ENCODE results near the gene ACBD4. TPM values are rescaled to one million over a fixed set of nuclear protein-coding genes. Genes with fewer than 3 reads are reported as not detected.

Gene ACBD4
- total and polyA plus RNA-seq, 2 of the 13 experiments (the other 11 are each of a cell fraction or from before 2014, with no cell fraction given), result 16.1 to 26.9 TPM

DNA sequence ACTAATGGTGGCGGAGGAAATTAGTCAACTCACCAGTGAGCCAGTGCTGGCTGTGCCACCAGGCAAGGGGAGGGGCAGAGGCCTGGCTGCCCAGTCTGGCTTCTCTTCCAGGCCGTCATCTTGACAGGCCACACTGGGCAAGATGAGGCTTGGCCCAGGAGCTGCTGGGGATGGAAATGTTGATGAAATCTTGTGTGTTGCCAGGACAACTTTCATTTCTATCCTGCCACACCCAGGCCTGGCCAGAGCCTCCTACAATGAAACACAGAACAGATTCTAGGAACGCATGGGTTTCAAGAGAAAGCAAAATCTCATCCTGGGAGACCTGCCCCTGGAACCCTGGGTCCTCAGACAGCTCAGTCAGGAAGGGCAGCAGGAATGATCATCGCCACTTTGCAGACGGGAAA lies 35.4 kb downstream of the ACBD4 start (continued):
- TF ChIP-seq, protein P1, sequence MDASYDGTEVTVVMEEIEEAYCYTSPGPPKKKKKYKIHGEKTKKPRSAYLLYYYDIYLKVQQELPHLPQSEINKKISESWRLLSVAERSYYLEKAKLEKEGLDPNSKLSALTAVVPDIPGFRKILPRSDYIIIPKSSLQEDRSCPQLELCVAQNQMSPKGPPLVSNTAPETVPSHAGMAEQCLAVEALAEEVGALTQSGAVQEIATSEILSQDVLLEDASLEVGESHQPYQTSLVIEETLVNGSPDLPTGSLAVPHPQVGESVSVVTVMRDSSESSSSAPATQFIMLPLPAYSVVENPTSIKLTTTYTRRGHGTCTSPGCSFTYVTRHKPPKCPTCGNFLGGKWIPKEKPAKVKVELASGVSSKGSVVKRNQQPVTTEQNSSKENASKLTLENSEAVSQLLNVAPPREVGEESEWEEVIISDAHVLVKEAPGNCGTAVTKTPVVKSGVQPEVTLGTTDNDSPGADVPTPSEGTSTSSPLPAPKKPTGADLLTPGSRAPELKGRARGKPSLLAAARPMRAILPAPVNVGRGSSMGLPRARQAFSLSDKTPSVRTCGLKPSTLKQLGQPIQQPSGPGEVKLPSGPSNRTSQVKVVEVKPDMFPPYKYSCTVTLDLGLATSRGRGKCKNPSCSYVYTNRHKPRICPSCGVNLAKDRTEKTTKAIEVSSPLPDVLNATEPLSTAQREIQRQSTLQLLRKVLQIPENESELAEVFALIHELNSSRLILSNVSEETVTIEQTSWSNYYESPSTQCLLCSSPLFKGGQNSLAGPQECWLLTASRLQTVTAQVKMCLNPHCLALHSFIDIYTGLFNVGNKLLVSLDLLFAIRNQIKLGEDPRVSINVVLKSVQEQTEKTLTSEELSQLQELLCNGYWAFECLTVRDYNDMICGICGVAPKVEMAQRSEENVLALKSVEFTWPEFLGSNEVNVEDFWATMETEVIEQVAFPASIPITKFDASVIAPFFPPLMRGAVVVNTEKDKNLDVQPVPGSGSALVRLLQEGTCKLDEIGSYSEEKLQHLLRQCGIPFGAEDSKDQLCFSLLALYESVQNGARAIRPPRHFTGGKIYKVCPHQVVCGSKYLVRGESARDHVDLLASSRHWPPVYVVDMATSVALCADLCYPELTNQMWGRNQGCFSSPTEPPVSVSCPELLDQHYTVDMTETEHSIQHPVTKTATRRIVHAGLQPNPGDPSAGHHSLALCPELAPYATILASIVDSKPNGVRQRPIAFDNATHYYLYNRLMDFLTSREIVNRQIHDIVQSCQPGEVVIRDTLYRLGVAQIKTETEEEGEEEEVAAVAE (CRISPR knock-in tag; IDR thresholded peaks at IDR 0.05; ENCODE audit: borderline replicate concordance), result no peak; the same call in 1 of the 2 replicates
- no peak for TF ChIP-seq JUNB (CRISPR knock-in tag; IDR thresholded peaks at IDR 0.05; ENCODE audit: borderline replicate concordance)
- TF ChIP-seq ZNF790 (CRISPR knock-in tag; IDR thresholded peaks at IDR 0.05; ENCODE audit: borderline replicate concordance), result no peak
- 0 out of 2 replicates have a peak, but pooled peaks have one; percentile 39 for TF ChIP-seq PRMT3 (CRISPR knock-in tag; IDR thresholded peaks at IDR 0.05; ENCODE audit: borderline replicate concordance, low read depth)
- 0 out of 2 replicates have a peak, but pooled peaks have one; percentile 64 for TF ChIP-seq MYPOP (CRISPR knock-in tag; IDR thresholded peaks at IDR 0.05)
- TF ChIP-seq ZNF839 (CRISPR knock-in tag; IDR thresholded peaks at IDR 0.05; ENCODE audit: borderline replicate concordance), result peak; percentile 8
- no peak for TF ChIP-seq BATF2 (CRISPR knock-in tag; IDR thresholded peaks at IDR 0.05)
- TF ChIP-seq, protein P2, sequence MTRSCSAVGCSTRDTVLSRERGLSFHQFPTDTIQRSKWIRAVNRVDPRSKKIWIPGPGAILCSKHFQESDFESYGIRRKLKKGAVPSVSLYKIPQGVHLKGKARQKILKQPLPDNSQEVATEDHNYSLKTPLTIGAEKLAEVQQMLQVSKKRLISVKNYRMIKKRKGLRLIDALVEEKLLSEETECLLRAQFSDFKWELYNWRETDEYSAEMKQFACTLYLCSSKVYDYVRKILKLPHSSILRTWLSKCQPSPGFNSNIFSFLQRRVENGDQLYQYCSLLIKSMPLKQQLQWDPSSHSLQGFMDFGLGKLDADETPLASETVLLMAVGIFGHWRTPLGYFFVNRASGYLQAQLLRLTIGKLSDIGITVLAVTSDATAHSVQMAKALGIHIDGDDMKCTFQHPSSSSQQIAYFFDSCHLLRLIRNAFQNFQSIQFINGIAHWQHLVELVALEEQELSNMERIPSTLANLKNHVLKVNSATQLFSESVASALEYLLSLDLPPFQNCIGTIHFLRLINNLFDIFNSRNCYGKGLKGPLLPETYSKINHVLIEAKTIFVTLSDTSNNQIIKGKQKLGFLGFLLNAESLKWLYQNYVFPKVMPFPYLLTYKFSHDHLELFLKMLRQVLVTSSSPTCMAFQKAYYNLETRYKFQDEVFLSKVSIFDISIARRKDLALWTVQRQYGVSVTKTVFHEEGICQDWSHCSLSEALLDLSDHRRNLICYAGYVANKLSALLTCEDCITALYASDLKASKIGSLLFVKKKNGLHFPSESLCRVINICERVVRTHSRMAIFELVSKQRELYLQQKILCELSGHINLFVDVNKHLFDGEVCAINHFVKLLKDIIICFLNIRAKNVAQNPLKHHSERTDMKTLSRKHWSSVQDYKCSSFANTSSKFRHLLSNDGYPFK (CRISPR knock-in tag; IDR thresholded peaks at IDR 0.05; ENCODE audit: borderline replicate concordance), result 0 out of 2 replicates have a peak, but pooled peaks have one; percentile 9
- no peak; the same call in 1 of the 2 replicates for TF ChIP-seq CAMTA2 (CRISPR knock-in tag; IDR thresholded peaks at IDR 0.05; ENCODE audit: borderline replicate concordance)
- TF ChIP-seq TCF7 (IDR thresholded peaks at IDR 0.05; ENCODE audit: low read depth), result no peak
- TF ChIP-seq DNMT1 (CRISPR knock-in tag; IDR thresholded peaks at IDR 0.05), result peak; percentile 23; the same call in 1 of the 2 replicates
- no peak for TF ChIP-seq ZNF160 (CRISPR knock-in tag; IDR thresholded peaks at IDR 0.05)
- TF ChIP-seq ZNF33A (CRISPR knock-in tag; IDR thresholded peaks at IDR 0.05; ENCODE audit: borderline replicate concordance), result no peak
- no peak for TF ChIP-seq GTF2F1 (IDR thresholded peaks at IDR 0.05; ENCODE audit: low read length)
- peak; percentile 24 for TF ChIP-seq RBM39 (IDR thresholded peaks at IDR 0.05; ENCODE audit: low read depth, low read length, poor library complexity, severe bottlenecking)
- peak; percentile 90; the same call in 1 of the 2 replicates for TF ChIP-seq ZNF333 (CRISPR knock-in tag; IDR thresholded peaks at IDR 0.05; ENCODE audit: borderline replicate concordance)
- peak; percentile 54; the same call in 1 of the 2 replicates for TF ChIP-seq RFX1 (IDR thresholded peaks at IDR 0.05)
- TF ChIP-seq DBP (CRISPR knock-in tag; IDR thresholded peaks at IDR 0.05; ENCODE audit: not compliant biosample characterization), result no peak
- 0 out of 2 replicates have a peak, but pooled peaks have one; percentile 70 for TF ChIP-seq CHCHD3 (CRISPR knock-in tag; IDR thresholded peaks at IDR 0.05)
